ENCODE measurements around the gene ASB3.

- TF ChIP-seq CTCF (IDR thresholded peaks at IDR 0.05; ENCODE audit: low read length) (no peak), EZH2phosphoT487 (IDR thresholded peaks at IDR 0.05; ENCODE audit: low read length) (no peak), EZH2 (optimal IDR thresholded peaks at IDR 0.05; ENCODE audit: low read depth, low read length) (no peak)
Measured at GRCh38 chr2:53690876-53691275, 95.9 kb downstream of the ASB3 start.

Data from MM.1S (cell line).